ENCODE results near the gene CIRBP. TPM values are rescaled to one million over a fixed set of nuclear protein-coding genes. Genes with fewer than 3 reads are reported as not detected.

The CIRBP gene
- total and polyA plus RNA-seq, 2 of the 13 experiments (the other 11 are each of a cell fraction or from before 2014, with no cell fraction given), result 133 to 140 TPM

DNA sequence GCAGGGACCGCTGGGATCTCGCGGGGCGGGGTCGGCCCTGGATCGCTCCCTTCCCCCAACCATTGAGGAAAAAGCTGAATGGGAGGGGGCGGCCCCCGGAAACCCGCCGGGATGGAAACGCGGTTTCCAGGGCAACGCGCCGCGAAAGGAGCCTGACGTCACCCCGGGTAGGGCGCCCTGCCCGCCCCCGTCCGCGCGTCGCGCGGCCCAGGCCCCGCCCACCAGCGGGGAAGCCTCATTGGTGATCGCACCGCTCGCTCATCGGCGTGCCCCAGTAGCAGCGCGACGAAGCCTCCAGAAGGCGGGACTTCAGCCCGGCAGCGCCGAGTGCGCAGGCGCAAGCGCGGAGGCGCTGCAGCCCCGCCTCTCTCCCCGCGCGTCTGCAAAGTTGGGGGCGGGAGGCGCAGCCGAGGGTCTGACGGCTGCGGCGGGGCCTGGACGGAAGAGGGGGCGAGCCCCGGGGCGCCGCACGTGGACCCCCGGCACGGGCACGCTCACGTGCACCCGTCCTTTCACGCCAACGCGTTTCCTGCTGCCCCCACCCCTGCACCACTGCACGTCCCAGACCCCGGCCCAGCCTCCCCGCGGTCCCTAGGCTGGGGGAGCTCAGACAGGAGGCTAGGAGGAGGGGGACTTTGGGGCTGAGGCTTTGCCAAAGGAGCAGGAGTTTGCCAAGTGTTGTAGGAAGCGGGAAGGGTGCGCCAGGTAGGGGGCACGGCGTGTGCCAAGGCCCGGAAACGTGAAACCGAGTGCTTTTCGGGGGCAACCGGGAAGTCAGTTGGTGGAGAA is 8.2 kb upstream of the CIRBP start (continued):
- TF ChIP-seq, protein P1, sequence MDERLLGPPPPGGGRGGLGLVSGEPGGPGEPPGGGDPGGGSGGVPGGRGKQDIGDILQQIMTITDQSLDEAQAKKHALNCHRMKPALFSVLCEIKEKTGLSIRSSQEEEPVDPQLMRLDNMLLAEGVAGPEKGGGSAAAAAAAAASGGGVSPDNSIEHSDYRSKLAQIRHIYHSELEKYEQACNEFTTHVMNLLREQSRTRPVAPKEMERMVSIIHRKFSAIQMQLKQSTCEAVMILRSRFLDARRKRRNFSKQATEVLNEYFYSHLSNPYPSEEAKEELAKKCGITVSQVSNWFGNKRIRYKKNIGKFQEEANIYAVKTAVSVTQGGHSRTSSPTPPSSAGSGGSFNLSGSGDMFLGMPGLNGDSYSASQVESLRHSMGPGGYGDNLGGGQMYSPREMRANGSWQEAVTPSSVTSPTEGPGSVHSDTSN (CRISPR knock-in tag; IDR thresholded peaks at IDR 0.05), result peak; percentile 92
- TF ChIP-seq, protein P2, sequence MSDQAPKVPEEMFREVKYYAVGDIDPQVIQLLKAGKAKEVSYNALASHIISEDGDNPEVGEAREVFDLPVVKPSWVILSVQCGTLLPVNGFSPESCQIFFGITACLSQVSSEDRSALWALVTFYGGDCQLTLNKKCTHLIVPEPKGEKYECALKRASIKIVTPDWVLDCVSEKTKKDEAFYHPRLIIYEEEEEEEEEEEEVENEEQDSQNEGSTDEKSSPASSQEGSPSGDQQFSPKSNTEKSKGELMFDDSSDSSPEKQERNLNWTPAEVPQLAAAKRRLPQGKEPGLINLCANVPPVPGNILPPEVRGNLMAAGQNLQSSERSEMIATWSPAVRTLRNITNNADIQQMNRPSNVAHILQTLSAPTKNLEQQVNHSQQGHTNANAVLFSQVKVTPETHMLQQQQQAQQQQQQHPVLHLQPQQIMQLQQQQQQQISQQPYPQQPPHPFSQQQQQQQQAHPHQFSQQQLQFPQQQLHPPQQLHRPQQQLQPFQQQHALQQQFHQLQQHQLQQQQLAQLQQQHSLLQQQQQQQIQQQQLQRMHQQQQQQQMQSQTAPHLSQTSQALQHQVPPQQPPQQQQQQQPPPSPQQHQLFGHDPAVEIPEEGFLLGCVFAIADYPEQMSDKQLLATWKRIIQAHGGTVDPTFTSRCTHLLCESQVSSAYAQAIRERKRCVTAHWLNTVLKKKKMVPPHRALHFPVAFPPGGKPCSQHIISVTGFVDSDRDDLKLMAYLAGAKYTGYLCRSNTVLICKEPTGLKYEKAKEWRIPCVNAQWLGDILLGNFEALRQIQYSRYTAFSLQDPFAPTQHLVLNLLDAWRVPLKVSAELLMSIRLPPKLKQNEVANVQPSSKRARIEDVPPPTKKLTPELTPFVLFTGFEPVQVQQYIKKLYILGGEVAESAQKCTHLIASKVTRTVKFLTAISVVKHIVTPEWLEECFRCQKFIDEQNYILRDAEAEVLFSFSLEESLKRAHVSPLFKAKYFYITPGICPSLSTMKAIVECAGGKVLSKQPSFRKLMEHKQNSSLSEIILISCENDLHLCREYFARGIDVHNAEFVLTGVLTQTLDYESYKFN (CRISPR knock-in tag; conservative IDR thresholded peaks at IDR 0.05), result no peak; the same call in 1 of the 2 replicates
- TF ChIP-seq ZNF709 (CRISPR knock-in tag; IDR thresholded peaks at IDR 0.05) (no peak), SNRNP70 (IDR thresholded peaks at IDR 0.05; ENCODE audit: low read depth, low read length) (no peak), KDM5A (IDR thresholded peaks at IDR 0.05; ENCODE audit: borderline replicate concordance, low read length) (0 out of 2 replicates have a peak, but pooled peaks have one; percentile 56), ELF4 (CRISPR knock-in tag; IDR thresholded peaks at IDR 0.05; ENCODE audit: borderline replicate concordance) (no peak), CEBPB (IDR thresholded peaks at IDR 0.05; ENCODE audit: borderline replicate concordance, low read depth, low read length) (no peak), ZBTB42 (CRISPR knock-in tag; IDR thresholded peaks at IDR 0.05) (0 out of 2 replicates have a peak, but pooled peaks have one; percentile 18), CENPBD1 (CRISPR knock-in tag; IDR thresholded peaks at IDR 0.05; ENCODE audit: borderline replicate concordance, low read depth) (no peak), NR1H2 (CRISPR knock-in tag; IDR thresholded peaks at IDR 0.05; ENCODE audit: borderline replicate concordance, low read depth) (no peak), ZNF761 (CRISPR knock-in tag; conservative IDR thresholded peaks at IDR 0.05) (no peak), RBAK (CRISPR knock-in tag; IDR thresholded peaks at IDR 0.05) (no peak), SRSF1 (optimal IDR thresholded peaks at IDR 0.05; ENCODE audit: low read depth, low read length) (no peak), SAP130 (CRISPR knock-in tag; IDR thresholded peaks at IDR 0.05; ENCODE audit: low read depth) (peak; percentile 82), CCAR2 (optimal IDR thresholded peaks at IDR 0.05; ENCODE audit: low read depth, low read length) (no peak), ZFP82 (CRISPR knock-in tag; IDR thresholded peaks at IDR 0.05; ENCODE audit: borderline replicate concordance) (peak; percentile 59; the same call in 1 of the 2 replicates)
- TF ChIP-seq, protein P3, sequence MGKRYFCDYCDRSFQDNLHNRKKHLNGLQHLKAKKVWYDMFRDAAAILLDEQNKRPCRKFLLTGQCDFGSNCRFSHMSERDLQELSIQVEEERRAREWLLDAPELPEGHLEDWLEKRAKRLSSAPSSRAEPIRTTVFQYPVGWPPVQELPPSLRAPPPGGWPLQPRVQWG (CRISPR knock-in tag; IDR thresholded peaks at IDR 0.05; ENCODE audit: borderline replicate concordance, low read depth), result no peak
- TF ChIP-seq, protein P4, sequence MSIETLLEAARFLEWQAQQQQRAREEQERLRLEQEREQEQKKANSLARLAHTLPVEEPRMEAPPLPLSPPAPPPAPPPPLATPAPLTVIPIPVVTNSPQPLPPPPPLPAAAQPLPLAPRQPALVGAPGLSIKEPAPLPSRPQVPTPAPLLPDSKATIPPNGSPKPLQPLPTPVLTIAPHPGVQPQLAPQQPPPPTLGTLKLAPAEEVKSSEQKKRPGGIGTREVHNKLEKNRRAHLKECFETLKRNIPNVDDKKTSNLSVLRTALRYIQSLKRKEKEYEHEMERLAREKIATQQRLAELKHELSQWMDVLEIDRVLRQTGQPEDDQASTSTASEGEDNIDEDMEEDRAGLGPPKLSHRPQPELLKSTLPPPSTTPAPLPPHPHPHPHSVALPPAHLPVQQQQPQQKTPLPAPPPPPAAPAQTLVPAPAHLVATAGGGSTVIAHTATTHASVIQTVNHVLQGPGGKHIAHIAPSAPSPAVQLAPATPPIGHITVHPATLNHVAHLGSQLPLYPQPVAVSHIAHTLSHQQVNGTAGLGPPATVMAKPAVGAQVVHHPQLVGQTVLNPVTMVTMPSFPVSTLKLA (IDR thresholded peaks at IDR 0.05), result peak; percentile 55
- TF ChIP-seq, protein P5, sequence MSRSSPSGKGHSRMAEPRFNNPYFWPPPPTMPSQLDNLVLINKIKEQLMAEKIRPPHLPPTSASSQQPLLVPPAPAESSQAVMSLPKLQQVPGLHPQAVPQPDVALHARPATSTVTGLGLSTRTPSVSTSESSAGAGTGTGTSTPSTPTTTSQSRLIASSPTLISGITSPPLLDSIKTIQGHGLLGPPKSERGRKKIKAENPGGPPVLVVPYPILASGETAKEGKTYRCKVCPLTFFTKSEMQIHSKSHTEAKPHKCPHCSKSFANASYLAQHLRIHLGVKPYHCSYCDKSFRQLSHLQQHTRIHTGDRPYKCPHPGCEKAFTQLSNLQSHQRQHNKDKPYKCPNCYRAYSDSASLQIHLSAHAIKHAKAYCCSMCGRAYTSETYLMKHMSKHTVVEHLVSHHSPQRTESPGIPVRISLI (CRISPR knock-in tag; IDR thresholded peaks at IDR 0.05; ENCODE audit: borderline replicate concordance), result no peak

Data from HepG2 (cell line).